ENCODE measurements around the gene WBP11. TPM values are rescaled to one million over a fixed set of nuclear protein-coding genes. Genes with fewer than 3 reads are reported as not detected.
"Not testable (repeated sequence)": the region's sequence is repeated elsewhere in the genome, so short reads cannot be mapped to it uniquely, and the experiment has no call there.

Gene WBP11
- total and polyA plus RNA-seq, 2 donors, result 27.7 to 32.9 TPM

- not testable (repeated sequence) for H3K36me3 ChIP-seq (ENCODE audit: insufficient read depth); H3K4me3 ChIP-seq (ENCODE audit: low read depth, low read length); H3K27ac ChIP-seq (ENCODE audit: low read depth); DNase-seq (ENCODE audit: extremely low spot score); H3K4me1 ChIP-seq (ENCODE audit: insufficient read depth)
- 94% methylated on average over 6 of the region's 6 CpGs for WGBS
Measured at GRCh38 chr12:14759711-14760280, 43.5 kb downstream of the WBP11 start.

- DNase-seq (ENCODE audit: extremely low spot score), result no peak
- Histone ChIP-seq H3K36me3 (ENCODE audit: insufficient read depth) (no peaks in the 10 kb centered on the region), H3K4me3 (ENCODE audit: low read depth, low read length) (no peak overlapping the region), H3K4me1 (ENCODE audit: insufficient read depth) (peaks cover 1% of the 10 kb centered on the region), H3K27ac (ENCODE audit: low read depth) (no peak overlapping the region)
- 40% methylated on average over 17 of the region's 17 CpGs for WGBS
Measured at GRCh38 chr12:14756334-14757143, 46.7 kb downstream of the WBP11 start.

GRCh38 chr12:14751986-14752385 is 51.3 kb downstream of the WBP11 start:
- Histone ChIP-seq H3K4me3 (ENCODE audit: low read depth, low read length) (no peak overlapping the region), H3K4me1 (ENCODE audit: insufficient read depth) (peaks cover 3% of the 10 kb centered on the region), H3K27ac (ENCODE audit: low read depth) (no peak overlapping the region), H3K36me3 (ENCODE audit: insufficient read depth) (no peaks in the 10 kb centered on the region)
- DNase-seq (ENCODE audit: extremely low spot score), result no peak

GRCh38 chr12:14743061-14743460 is 60.2 kb downstream of the WBP11 start:
- no peaks in the 10 kb centered on the region for H3K4me1 ChIP-seq (ENCODE audit: insufficient read depth)
- no peak overlapping the region for H3K27ac ChIP-seq (ENCODE audit: low read depth)
- DNase-seq (ENCODE audit: extremely low spot score), result no peak
- H3K4me3 ChIP-seq (ENCODE audit: low read depth, low read length), result no peak overlapping the region
- 96% methylated on average over 1 of the region's 1 CpG for WGBS
- H3K36me3 ChIP-seq (ENCODE audit: insufficient read depth), result no peaks in the 10 kb centered on the region

GRCh38 chr12:14741942-14742341 is 61.3 kb downstream of the WBP11 start:
- H3K27ac ChIP-seq (ENCODE audit: low read depth), result no peak overlapping the region
- no peak for DNase-seq (ENCODE audit: extremely low spot score)
- H3K4me1 ChIP-seq (ENCODE audit: insufficient read depth), result no peaks in the 10 kb centered on the region
- 96% methylated on average over 2 of the region's 2 CpGs for WGBS
- no peak overlapping the region for H3K4me3 ChIP-seq (ENCODE audit: low read depth, low read length)
- no peaks in the 10 kb centered on the region for H3K36me3 ChIP-seq (ENCODE audit: insufficient read depth)

GRCh38 chr12:14741153-14741552 is 62.1 kb downstream of the WBP11 start:
- Histone ChIP-seq H3K36me3 (ENCODE audit: insufficient read depth) (no peaks in the 10 kb centered on the region), H3K4me1 (ENCODE audit: insufficient read depth) (no peaks in the 10 kb centered on the region), H3K4me3 (ENCODE audit: low read depth, low read length) (no peak overlapping the region), H3K27ac (ENCODE audit: low read depth) (no peak overlapping the region)
- no peak for DNase-seq (ENCODE audit: extremely low spot score)
- 85% methylated on average over 4 of the region's 4 CpGs for WGBS

- WGBS, result 88% methylated on average over 16 of the region's 16 CpGs
- H3K36me3 ChIP-seq (ENCODE audit: insufficient read depth); DNase-seq (ENCODE audit: extremely low spot score): not testable (repeated sequence)
Measured at GRCh38 chr12:14736441-14736840, 66.8 kb downstream of the WBP11 start.

More at GRCh38 chr12:14736441-14736840, 66.8 kb downstream of the WBP11 start:
- H3K4me1 ChIP-seq (ENCODE audit: insufficient read depth); H3K27ac ChIP-seq (ENCODE audit: low read depth); H3K4me3 ChIP-seq (ENCODE audit: low read depth, low read length): not testable (repeated sequence)

Other genes starting within 250 kb of the WBP11 start
- 55.3 TPM for gene PLBD1, start 235.6 kb downstream of the WBP11 start, total RNA-seq
- 23.2 TPM for gene PLBD1, start 235.6 kb downstream of the WBP11 start, polyA plus RNA-seq
- not detected for gene GUCY2C, start 106.9 kb downstream of the WBP11 start, total RNA-seq
- not detected for gene GUCY2C, start 106.9 kb downstream of the WBP11 start, polyA plus RNA-seq
- 3.6 TPM for gene C12orf60, start 192 bp upstream of the WBP11 start, total RNA-seq
- gene C12orf60, start 192 bp upstream of the WBP11 start, polyA plus RNA-seq, result 1.0 TPM
- 5.0 TPM for gene SMCO3, start 10.7 kb upstream of the WBP11 start, total RNA-seq
- gene SMCO3, start 10.7 kb upstream of the WBP11 start, polyA plus RNA-seq, result 0.20 TPM
- 4.8 TPM for gene ART4, start 40.0 kb upstream of the WBP11 start, total RNA-seq
- gene ART4, start 40.0 kb upstream of the WBP11 start, polyA plus RNA-seq, result 0.60 TPM
- 487 TPM for gene MGP, start 82.4 kb upstream of the WBP11 start, total RNA-seq
- 596 TPM for gene MGP, start 82.4 kb upstream of the WBP11 start, polyA plus RNA-seq
- gene ERP27, start 135.1 kb upstream of the WBP11 start, total RNA-seq, result 27.3 TPM
- gene ERP27, start 135.1 kb upstream of the WBP11 start, polyA plus RNA-seq, result 1.8 TPM
- 56.6 TPM for gene ARHGDIB, start 158.1 kb upstream of the WBP11 start, total RNA-seq
- gene ARHGDIB, start 158.1 kb upstream of the WBP11 start, polyA plus RNA-seq, result 127 TPM
- not detected for gene PDE6H, start 169.6 kb upstream of the WBP11 start, total RNA-seq
- not detected for gene PDE6H, start 169.6 kb upstream of the WBP11 start, polyA plus RNA-seq

Data from urinary bladder (tissue), 4 donors.